UCSD-AML1 (cell line): ENCODE measurements around the gene SMYD3.
"Not testable (repeated sequence)": the region's sequence is repeated elsewhere in the genome, so short reads cannot be mapped to it uniquely, and the experiment has no call there.

Experiments
- DNase-seq: peaks from one replicate; lab custom pipeline; 2025; ENCODE audit not compliant: unreplicated experiment; lab: John Stamatoyannopoulos, UW

Gene SMYD3

DNA sequence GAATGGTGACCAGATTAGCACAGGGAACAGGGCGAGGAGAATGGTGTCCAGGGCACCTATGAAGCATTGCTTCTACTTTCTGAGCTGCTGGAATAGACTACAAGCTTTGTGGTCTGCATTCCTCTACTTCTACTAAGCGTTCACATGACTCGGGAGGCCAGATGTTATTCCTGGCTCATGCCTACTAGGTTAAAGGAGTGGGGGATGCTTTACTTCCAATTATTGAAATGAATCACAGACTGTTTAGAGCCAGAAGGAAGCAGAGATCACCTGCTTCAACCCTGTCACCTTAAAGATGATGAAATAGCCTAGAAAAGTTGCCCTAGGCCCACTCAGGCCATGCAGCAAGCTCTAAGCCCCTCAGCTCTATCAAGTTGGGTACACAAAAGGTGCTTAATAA is 718.8 kb downstream of the SMYD3 start:
- DNase-seq = no peak

DNA sequence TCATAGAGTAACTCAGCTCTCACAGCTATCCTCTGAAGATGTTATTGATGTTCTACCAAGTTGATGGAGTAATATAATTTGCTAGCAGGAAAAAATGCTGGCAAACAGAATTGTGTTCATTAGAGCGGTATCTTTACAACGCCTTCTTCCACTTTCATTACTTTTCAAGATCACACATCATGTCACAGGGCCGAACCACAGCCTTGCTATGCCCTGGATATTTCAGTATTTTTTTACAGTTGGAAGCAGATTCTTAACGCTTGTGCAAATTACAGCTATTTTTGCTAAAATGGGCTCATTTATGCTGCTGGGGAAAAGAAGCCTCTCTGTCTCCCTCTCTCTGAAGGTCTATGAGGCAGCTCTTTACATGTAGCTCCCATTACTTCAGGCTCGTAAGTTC is 720.1 kb downstream of the SMYD3 start:
- no peak for DNase-seq

DNA sequence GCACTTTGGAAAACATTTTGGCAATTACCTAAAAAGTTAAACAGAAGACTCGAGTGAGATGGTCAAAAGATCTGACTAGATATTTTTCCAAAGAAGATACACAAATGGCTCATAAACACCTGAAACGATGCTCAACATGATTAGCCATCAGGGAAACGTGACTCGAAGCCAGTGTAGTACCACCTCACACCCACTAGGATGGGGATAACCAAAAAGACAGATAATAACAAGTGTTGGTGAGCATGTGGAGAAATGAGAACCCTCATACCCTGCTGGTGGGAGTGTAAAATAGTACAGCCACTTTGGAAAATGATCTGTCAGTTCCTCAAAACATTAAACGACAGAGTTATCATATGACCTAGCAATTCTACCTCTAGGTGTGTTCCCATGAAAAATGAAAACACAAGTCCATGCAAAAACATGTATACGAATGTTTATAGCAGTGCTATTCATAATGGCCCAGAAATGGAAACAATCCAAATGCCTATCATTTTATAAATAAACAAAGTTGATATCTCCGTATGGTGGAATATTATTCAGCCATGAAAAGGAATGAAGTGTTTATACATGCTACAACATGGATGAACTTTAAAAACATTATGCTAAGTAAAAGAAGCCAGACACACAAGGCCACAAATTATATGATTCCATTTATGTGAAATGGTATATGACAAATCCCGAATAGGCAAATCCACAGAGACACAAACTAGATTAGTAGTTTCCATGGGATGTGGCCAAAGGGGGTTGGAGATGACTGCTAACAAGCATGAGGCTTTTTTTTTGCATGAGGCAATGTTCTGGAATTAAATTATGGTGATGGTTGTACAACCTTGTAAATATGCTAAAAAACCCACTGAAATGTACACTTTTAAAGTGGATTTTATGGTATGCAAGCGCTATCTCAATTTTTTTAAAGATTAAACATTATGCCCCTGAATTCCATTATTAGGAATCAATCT is 727.0 kb downstream of the SMYD3 start:
- no peak for DNase-seq

DNA sequence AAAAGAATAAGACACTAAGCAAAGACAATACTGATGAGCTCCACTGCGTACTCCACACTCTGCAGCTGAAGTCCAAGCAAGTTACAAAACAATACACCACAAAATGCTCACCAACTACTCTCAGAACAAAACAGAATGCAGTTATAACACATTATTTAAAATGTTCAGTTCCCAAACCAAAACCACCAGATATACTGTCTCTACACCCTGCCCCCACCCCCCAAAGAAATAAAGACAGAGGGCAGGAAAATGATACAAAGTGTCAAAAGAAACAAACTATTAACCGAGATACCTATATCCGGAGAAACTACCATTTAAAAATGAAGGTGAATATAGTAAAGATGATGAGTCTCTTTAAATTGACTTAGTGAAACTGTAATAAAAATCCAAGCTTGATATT is 729.3 kb downstream of the SMYD3 start:
- DNase-seq = no peak

DNA sequence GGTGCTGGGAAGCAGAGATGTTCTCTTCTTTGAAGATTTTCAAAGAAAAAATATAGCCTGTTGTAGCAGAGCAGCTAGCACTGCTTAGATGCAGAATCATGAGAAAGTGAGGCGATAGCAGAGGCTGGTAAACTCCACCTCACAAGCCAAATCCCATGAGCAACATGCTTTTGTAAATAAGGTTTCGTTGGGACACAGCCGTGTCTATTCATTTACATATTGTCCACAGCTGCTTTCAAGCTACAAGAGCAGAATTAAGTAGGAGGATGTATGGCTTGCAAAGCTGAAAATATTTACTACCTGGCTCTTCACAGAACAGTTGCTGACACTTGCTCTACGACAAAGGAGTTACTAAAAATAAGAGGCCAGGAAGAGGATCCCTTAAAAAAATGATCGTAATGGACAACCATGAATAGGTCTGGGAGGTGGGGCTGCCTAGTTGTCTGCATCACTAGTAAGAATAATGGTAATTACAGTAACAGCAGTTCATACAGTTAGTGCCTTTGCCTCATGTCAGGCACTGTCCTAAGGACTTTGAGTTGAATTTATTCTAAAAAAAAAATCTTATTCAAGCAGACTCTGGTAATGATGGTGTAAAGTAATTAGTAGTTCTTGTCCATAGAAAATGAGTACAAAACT is 730.3 kb downstream of the SMYD3 start:
- no peak for DNase-seq

DNA sequence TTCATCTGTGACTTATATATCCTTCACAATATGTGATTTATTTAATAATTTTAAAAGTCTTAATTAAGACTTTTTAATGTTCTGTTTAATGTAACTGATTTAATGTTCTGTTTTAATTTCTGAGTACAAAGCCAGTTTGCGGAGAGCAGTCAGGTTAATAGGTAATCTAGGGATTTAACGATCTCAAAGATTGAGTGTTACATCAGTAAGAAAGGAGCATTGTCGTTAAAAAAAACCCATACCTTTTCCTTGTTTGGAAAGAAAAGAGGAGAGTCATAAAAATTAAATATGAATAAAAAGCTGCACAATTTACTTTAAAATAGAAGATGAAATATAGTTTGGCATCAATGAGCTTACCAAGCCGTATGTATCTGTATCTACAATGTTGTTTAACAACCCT is 730.9 kb downstream of the SMYD3 start:
- no peak for DNase-seq

DNA sequence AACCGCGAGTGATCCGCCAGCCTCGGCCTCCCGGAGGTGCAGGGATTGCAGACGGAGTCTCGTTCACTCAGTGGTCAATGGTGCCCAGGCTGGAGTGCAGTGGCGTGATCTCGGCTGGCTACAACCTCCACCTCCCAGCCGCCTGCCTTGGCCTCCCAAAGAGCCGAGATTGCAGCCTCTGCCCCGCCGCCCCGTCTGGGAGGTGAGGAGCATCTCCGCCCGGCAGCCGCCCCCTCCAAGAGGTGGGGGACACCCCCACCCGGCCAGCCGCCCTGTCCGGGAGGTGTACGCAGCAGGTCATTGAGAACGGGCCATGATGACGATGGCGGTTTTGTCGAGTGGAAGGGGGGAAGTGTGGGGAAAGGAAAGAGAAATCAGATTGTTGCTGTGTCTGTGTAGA is 732.1 kb downstream of the SMYD3 start:
- DNase-seq = not testable (repeated sequence)

DNA sequence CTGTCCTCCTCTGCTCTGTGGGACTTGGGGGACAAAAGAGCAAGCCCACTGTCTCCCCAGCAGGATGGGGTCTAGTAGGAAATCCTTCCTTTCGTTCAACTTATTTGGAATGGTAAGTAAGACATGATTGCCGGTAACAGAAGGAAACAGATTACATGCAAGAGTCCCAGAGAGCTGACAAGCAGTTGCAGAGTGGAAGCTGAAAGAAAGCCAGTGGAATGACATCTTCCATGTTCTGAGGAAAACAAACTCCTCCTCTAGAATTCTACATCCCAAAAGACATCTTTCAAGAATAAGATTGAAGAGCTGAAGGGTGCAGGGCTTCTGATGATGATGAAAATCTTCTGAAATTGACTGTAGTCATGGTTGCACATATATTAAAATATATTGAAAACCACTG is 732.9 kb downstream of the SMYD3 start:
- no peak for DNase-seq

DNA sequence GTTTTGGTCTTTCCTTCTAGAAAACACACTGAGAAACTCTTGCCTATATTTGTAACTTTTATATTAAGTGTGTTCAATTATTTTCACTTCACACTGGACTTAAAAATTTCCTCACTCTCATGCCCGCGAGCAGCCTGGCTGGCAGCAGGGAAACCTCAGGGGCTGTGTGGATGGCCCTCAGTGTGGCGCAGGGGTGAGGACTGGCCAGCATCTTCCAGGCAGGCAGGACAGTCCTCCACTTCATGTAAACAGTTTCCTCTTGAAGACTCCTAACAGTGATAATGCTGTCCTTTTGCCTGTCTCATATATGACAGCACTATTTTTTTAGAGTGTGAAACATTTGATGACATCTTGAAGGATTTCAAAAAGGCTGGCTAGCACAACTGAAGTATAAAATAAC is 733.7 kb downstream of the SMYD3 start:
- no peak for DNase-seq

DNA sequence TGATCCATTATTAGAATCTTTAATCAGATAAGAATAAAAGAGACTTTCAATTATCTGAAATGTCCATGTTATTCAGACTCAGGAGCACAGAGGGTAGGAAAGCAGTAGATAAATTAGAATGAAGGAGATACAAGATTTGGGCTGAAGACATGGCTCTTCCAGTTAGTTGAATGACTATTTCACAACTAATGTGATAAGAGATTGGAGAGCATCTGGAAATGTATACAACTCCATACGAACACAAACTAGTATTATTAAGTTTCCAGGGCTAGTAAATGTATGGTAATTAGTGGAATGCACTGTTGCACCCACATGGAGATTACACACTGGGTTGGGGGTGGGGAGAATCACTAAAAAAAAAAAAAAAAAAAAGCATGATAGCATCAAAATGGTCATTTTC is 734.3 kb downstream of the SMYD3 start:
- no peak for DNase-seq

DNA sequence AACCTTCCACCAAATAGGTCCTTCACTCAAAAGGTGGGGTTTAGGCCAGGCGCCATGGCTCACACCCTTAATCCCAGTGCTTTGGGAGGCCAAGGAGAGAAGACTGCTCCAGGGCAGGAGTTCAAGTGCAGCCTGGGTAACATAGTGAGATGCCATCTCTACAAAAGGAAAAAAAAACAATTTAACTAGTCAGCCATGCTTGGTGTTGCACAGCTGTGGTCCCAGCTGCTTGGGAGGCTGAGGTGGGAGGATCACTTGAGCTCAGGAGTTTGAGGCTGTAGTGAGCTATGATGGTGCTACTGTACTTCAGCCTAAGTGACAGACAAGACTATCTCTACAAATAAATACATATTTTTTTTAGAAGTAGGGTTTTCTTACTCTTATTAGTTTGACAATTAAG is 734.8 kb downstream of the SMYD3 start:
- no peak for DNase-seq

DNA sequence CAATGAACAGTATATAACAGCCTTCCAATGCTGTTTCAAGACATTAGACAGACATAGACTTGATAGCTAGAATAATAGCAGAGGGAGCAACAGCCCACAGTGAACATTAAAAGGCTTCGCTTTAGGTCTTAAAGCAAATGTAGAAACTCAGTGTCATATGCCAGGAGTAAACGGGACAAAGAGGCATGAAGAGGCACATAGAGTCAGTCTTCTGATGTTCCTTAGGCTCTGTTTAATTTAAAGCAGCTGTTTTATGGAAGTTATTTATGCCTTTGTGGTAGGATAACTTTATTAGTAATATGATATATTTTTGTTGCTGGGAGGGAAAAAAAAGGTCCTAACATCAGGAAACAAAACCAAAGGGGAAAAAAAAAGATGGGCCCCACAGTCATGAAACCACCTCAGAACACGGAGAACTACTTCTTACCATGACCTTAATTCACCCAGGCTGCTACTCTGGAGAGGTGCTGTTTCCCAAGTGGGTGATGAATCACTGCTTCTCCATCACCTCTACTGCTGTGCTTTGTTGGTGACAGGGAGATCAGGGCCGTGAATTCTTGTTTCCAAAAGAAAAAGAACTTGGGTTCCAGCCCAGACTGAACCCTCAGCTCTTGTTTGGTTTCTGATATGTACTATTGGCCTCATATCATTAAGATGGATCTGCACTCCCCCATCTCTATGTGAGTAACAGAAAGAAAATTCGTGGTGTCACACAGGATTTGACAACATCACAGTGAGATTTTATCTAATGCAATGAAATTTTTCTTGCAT is 735.4 kb downstream of the SMYD3 start:
- no peak for DNase-seq

DNA sequence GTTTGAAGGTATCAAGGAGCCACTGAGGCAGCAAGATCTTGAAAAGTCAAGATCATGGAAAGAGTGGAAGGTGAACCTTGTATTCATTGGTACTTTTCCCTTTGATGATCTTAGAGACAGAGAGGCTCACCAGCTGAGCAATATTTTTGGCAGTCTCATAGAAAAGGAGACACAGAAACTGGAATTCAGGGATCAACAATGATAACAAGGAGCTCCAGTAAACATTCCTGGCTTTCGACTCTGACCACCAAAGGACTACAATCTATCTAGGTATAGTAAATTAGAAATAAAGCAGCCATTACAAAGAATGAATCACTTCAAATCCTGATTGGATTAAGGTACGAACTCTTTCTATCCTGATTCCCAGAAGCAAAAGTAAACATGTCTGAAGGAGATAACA is 736.9 kb downstream of the SMYD3 start:
- DNase-seq = no peak

DNA sequence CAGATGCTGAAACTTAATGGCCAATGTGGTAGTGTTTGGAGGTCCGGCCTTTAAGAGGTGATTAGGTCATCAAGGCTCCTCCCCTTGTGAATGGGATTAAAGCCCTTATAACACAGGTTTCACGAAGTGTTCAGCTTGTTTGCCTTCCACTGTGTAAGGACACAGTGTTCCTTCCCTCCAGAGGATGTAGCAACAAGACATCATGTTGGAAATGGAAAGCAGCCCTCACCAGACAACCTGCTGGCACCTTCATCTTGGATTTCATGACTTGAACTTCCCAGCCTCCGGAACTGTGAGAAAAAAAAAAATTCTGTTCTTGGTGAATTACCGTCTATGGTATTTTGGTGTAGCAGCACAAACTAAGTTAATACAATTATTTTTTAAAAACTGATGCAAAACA is 738.5 kb downstream of the SMYD3 start:
- no peak for DNase-seq

DNA sequence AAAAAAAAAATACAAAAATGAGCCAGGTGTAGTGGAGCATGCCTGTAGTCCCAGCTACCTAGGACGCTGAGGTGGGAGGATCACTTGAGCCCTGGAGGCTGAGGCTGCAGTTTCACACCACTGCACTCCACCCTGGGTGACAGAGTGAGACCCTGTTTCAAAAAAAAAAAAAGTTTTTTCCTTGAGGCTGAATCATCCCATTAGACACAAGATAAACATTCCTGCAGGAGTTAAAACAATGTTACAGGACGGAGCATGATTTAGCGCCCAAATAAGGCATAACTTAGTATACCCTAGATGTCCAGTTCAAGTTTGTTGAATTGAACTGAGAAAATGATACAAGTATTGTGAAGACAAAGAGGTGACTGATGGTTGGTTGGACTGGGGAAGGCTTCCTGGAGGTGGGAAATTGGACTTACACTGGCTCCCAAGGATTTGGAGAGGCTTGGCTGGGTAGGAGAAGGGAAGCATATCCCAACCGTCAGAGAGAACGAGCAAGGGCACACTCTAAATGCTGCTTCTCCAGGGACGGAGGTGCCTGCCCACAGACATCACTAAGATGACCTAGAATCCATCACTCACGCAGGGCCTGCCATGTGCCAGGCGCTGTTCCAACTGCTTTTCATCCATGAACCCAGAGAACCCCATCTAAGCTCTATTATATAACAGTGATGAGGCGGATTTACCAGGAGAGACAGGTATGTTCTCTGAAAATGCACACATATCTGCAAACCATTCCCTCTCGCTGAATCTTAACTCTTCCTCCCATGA is 741.7 kb downstream of the SMYD3 start:
- DNase-seq = no peak

DNA sequence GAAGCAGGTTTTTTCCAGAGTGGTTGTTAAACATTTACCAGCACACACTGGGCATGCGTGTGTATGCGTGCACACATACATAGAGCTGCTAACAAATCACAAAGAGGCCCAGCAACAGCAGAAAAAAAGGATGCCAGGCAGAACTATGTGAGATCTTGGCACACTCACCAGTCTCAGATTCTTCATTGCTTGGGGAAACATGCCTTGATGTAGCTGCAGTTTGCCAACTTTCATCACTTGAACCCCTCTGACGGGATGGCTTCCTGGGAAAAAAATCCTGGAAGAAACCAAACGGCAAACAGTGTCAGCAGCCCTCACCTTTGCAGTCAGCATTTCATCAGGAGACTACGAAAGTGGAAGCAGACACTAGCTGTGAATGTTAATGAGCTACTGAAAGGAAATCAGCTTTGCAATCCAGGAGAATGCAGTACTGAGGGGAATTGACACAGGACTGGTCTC is 743.2 kb downstream of the SMYD3 start:
- DNase-seq = no peak

DNA sequence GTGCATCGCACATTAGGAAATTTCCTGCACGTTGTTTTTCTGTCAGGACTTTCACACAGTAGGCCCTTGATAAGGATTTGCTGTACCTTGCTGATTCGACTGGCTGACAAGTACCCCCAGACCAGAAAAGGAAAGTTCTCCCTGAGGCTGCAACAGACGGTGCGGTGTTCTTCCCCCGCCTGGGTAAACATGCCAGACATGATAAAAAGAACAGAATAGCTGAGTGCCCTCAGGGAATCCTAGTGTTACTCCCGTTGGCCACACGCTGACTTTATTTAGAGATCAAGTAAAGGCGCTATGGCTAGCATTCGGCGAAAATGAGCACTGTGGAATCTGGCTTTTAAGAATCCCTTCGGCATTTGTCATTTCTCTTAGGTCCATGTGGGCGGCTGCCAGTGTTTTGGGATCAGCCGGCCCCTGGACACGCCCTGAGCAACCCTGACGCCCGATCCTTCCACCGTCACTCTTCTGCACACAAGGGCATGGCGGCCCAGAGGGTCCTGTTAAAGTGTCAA is 744.6 kb downstream of the SMYD3 start:
- DNase-seq = no peak

DNA sequence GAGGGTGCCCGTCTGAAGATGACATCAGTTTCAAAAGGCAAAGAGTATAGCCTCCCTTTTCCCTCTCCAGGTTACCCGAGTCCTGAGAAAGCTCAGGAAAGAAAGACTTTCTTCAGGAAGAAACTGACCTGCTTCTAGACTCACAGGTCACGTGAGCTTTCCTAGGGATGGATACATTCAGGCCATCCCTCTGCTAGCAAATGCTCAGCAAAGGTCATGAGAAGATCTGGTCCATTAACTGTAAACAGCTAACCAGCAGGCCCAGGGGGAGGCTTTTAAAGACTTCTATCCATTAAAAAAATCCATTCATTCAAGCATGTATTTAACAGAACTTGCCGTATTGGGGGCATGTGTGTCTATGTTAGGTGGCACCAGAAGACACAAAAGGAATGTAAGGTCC is 746.8 kb downstream of the SMYD3 start:
- DNase-seq = no peak

DNA sequence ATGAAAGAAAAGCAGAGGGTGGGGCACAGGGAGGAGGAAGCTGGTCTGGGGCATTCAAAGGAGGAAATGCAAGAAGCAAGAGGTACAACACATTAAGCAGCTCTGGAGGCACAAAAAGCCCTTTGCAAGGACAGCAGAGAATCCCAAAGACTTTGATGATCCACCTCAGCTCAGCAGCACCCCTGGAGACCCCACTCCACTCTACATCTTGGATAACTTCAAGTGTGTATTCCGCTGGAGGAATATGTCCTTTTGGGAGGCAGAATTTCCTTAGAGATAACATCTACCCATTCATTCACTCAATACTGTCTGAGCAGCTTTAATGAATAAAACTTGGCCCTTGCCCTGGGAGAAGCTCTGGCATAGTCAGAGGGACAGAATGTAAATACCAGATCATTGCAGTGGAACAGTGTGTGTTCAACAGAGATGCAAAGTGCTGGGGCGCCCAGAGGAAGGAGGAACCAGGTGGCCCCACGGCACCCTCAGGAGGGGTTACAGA is 752.6 kb downstream of the SMYD3 start:
- DNase-seq = no peak

DNA sequence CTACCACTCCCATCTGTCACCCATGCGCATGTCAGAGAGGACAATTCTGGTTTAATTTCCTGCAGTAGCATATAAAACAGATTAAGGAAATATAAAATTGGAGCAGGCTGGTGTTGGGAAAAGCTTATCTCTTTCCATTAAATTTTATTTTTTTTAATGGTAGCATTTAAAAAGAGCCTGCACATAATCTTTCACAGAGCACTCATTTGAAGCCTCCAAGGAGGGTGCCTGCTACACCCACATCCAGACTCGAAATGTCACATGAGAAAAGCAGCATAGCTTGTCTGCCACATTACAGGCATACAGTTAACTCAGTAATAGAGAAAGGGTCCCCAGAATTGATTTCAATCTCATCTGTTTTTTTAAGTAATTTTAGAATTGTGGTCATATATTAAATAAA is 753.3 kb downstream of the SMYD3 start:
- no peak for DNase-seq

DNA sequence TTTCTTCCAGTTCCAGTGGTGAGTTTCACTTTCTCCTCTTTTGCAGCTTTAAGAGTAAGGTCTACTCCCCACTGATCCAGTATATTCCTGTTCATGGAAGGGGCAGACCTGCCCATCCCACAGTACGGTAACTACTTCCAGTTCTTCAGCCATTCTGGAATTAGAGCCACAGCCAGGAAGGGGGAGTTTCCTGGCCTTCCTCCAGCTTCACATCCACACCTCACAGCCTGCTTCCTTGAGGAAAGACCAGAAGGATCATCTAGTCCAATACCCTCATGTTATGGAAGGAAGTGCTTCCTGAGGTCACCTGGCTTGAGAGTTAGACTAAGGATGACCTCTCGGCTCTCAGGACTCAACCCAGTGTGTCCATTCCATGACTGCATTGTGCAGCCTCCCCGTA is 754.5 kb downstream of the SMYD3 start:
- no peak for DNase-seq
